GM23338 (cell line): ENCODE data around the gene XYLT1. TPM values are rescaled to one million over a fixed set of nuclear protein-coding genes. Genes with fewer than 3 reads are reported as not detected.

Experiments
- ATAC-seq: fragments of 200-7000 bp; cut with Tn5 transposase; 3 replicates; pipeline ENCODE4 v1.9.1; 2020
- DNase-seq: peaks from one replicate; pipeline ENCODE4 v3.0.0-alpha.2; 2015; ENCODE audit warnings: low spot score
- H2AFZ ChIP-seq: fragments of 200-600 bp; sonication (generic); 2 replicates; pipeline ENCODE4 v1.8.0; 2016; ENCODE audit warnings: antibody characterized with exemption, mild to moderate bottlenecking, moderate library complexity
- H3F3A ChIP-seq: fragments of 200-600 bp; sonication (generic); replicated peaks from 2 replicates; pipeline ENCODE4 v1.8.0; 2017; ENCODE audit warnings: antibody characterized with exemption, mixed run types, low read depth
- H3K27ac ChIP-seq: fragments of 200-600 bp; sonication (generic); 2 replicates; pipeline ENCODE4 v1.6.1; 2016; ENCODE audit warnings: low read depth
- H3K27me3 ChIP-seq: fragments of 200-600 bp; sonication (generic); 2 replicates; pipeline ENCODE4 v1.8.0; 2016; ENCODE audit warnings: mild to moderate bottlenecking, mixed run types, moderate library complexity; ENCODE audit not compliant: insufficient read depth
- H3K36me3 ChIP-seq: fragments of 200-600 bp; sonication (generic); 2 replicates; pipeline ENCODE4 v1.8.0; 2016; ENCODE audit warnings: mild to moderate bottlenecking; ENCODE audit not compliant: insufficient read depth
- H3K4me1 ChIP-seq: fragments of 200-600 bp; sonication (generic); 2 replicates; pipeline ENCODE4 v1.8.0; 2016; ENCODE audit warnings: mild to moderate bottlenecking, moderate library complexity; ENCODE audit not compliant: insufficient read depth
- H3K4me2 ChIP-seq: fragments of 200-600 bp; sonication (generic); 2 replicates; pipeline ENCODE4 v1.7.1; 2017; ENCODE audit warnings: mixed run types
- H3K4me3 ChIP-seq: fragments of 200-600 bp; sonication (generic); 2 replicates; pipeline ENCODE4 v1.6.1; 2016; ENCODE audit warnings: mixed run types
- H3K79me2 ChIP-seq: fragments of 200-600 bp; sonication (generic); replicated peaks from 2 replicates; pipeline ENCODE4 v1.8.0; 2017; ENCODE audit warnings: mild to moderate bottlenecking; ENCODE audit not compliant: insufficient read depth
- H3K9me2 ChIP-seq: fragments of 200-600 bp; sonication (generic); 2 replicates; pipeline ENCODE4 v1.8.0; 2017; ENCODE audit not compliant: insufficient read depth
- H4K20me1 ChIP-seq: fragments of 200-600 bp; sonication (generic); replicated peaks from 2 replicates; pipeline ENCODE4 v1.8.0; 2017; ENCODE audit warnings: mild to moderate bottlenecking; ENCODE audit not compliant: insufficient read depth
- H3K27ac Mint-ChIP-seq: 2 replicates; pipeline ENCODE4 v1.8.0; 2020; ENCODE audit warnings: inconsistent platforms, mild to moderate bottlenecking, moderate library complexity, mixed read lengths
- H3K27me3 Mint-ChIP-seq: 3 replicates; pipeline ENCODE4 v1.8.0; 2022; ENCODE audit warnings: low read depth, mild to moderate bottlenecking, moderate library complexity, mixed read lengths, inconsistent platforms; ENCODE audit not compliant: insufficient read depth, poor library complexity
- H3K36me3 Mint-ChIP-seq: 3 replicates; pipeline ENCODE4 v1.8.0; 2021; ENCODE audit warnings: low read depth, mild to moderate bottlenecking, inconsistent platforms, moderate library complexity, mixed read lengths
- H3K4me1 Mint-ChIP-seq: 3 replicates; pipeline ENCODE4 v1.8.0; 2020; ENCODE audit warnings: mild to moderate bottlenecking, inconsistent platforms, mixed read lengths
- H3K4me3 Mint-ChIP-seq: 3 replicates; pipeline ENCODE4 v1.8.0; 2021; ENCODE audit warnings: moderate library complexity, mild to moderate bottlenecking, inconsistent platforms, mixed read lengths
- H3K9me3 Mint-ChIP-seq: 3 replicates; pipeline ENCODE4 v1.8.0; 2020; ENCODE audit warnings: moderate library complexity, mild to moderate bottlenecking, inconsistent platforms, mixed read lengths
- CREB1 ChIP-seq: fragments of 250-450 bp; sonication (Bioruptor Pico); IDR thresholded peaks from 2 replicates; pipeline ENCODE4 v1.5.0; 2020; ENCODE audit warnings: low read depth, mild to moderate bottlenecking, moderate library complexity
- CTCF ChIP-seq, 2 experiments: fragments of 200-600 bp in 1 of 2; sonication (generic) in 1 of 2; conservative IDR thresholded peaks; 2 replicates each; pipeline versions ENCODE4 v1.5.1 to v1.6.1; 2016 to 2017; ENCODE audit warnings: antibody characterized with exemption in 2 of 2, low read depth in 2 of 2, mild to moderate bottlenecking in 2 of 2, moderate library complexity in 1 of 2
- EZH2 ChIP-seq: fragments of 200-600 bp; sonication (generic); IDR thresholded peaks from one replicate; pipeline ENCODE4 v1.8.0; 2017; ENCODE audit warnings: antibody characterized with exemption, mild to moderate bottlenecking, low read depth; ENCODE audit not compliant: unreplicated experiment
- JUNB ChIP-seq: IDR thresholded peaks from one replicate; pipeline ENCODE4 v1.6.1; 2016; ENCODE audit warnings: antibody characterized with exemption; ENCODE audit not compliant: unreplicated experiment
- NANOG ChIP-seq: IDR thresholded peaks from 2 replicates; pipeline ENCODE4 v1.6.1; 2016; ENCODE audit warnings: antibody characterized with exemption, borderline replicate concordance
- POLR2AphosphoS5 ChIP-seq: IDR thresholded peaks from 2 replicates; pipeline ENCODE4 v1.6.1; 2016; ENCODE audit warnings: antibody characterized with exemption, low read depth
- STAT1 ChIP-seq: IDR thresholded peaks from one replicate; pipeline ENCODE4 v1.6.1; 2016; ENCODE audit warnings: antibody characterized with exemption; ENCODE audit not compliant: unreplicated experiment
- ZNF114 ChIP-seq: fragments of 250-450 bp; sonication (Bioruptor Pico); IDR thresholded peaks from 2 replicates; pipeline ENCODE4 v1.5.0; 2020; ENCODE audit warnings: mild to moderate bottlenecking, moderate library complexity
- ZNF331 ChIP-seq: fragments of 250-450 bp; sonication (Bioruptor Pico); IDR thresholded peaks from 2 replicates; pipeline ENCODE4 v1.5.0; 2020; ENCODE audit warnings: low read depth, mild to moderate bottlenecking, moderate library complexity
- polyA plus RNA-seq: library from polyadenylated mRNA; unstranded; fragments of >200 nt; fragmentation: Nextera tagmentation; extraction: Ambion mirVana; gene quantifications from 2 replicates; pipeline ENCODE4 v1.2.1, GENCODE V29; 2016
- total RNA-seq: library from RNA; depleted of rRNA; stranded (reverse); fragments of >200 nt; shearing (Covaris generic); gene quantifications from 2 replicates; pipeline ENCODE4 v1.2.3, GENCODE V29; 2014
- TF ChIP-seq, protein P1 (sequence below): fragments of 250-450 bp; sonication (Bioruptor Pico); IDR thresholded peaks from 2 replicates; pipeline ENCODE4 v1.5.0; 2020; ENCODE audit warnings: mild to moderate bottlenecking, moderate library complexity

Gene XYLT1
- total and polyA plus RNA-seq, 2 experiments from 2014 or later = 3.5 to 24.7 TPM

DNA sequence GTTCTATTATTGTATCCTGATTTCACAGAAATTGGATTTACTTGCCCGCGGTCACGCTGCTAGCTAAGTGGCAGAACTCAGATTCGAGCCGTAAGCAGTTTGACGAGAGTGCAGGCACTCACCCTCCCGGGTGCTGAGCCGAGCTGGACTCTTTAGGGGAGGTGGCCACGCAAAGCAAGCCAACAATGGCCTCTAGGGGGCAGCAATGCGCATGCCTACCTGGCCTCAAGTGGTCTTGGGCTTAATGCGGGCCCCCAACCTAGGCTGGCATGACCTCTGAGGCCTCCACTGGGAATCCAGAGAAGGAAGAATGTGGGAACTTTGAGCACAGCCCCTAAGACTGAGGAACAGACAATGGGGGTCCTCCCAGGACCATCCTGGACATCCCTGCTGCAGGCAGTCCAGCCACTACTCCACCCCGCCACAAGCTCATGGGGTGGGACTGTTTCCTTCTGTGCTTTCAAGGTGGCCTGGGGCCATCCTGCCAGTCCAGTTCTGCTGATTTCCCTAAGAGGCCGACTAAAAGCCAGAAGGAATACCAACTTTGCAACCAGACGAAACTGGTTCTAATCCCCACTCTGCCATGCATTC, 276.5 kb downstream of the XYLT1 start:
- DNase-seq = peak; percentile 88
- H3K36me3 Mint-ChIP-seq = peaks cover 34% of the 10 kb centered on the region
- Histone ChIP-seq H3K27ac (no peak overlapping the region), H3K27me3 (no peaks in the 10 kb centered on the region), H3K36me3 (no peaks in the 10 kb centered on the region), H3F3A (no peaks in the 10 kb centered on the region), H4K20me1 (no peaks in the 10 kb centered on the region), H3K9me2 (no peaks in the 10 kb centered on the region), H3K4me1 (no peaks in the 10 kb centered on the region), H3K4me2 (no peak overlapping the region), H3K4me3 (no peak overlapping the region), H3K79me2 (no peaks in the 10 kb centered on the region), H2AFZ (no peak overlapping the region)
- H3K9me3 Mint-ChIP-seq = peaks cover 8% of the 10 kb centered on the region; the same call in 2 of the 3 replicates
- H3K27ac Mint-ChIP-seq = no peak overlapping the region
- no peak for TF ChIP-seq STAT1
- TF ChIP-seq POLR2AphosphoS5 = no peak
- no peak for TF ChIP-seq EZH2
- no peak for TF ChIP-seq CREB1 (CRISPR knock-in tag)
- TF ChIP-seq ZNF331 (CRISPR knock-in tag) = no peak
- peak; percentile 85 to 88 for TF ChIP-seq CTCF (conservative IDR thresholded peaks at IDR 0.05; ENCODE audit: low read depth in 2 of 2)
- H3K27me3 Mint-ChIP-seq = peaks cover 8% of the 10 kb centered on the region
- peaks cover 4% of the 10 kb centered on the region; the same call in 2 of the 3 replicates for H3K4me1 Mint-ChIP-seq
- ATAC-seq = peak; percentile 99
- H3K4me3 Mint-ChIP-seq = no peak overlapping the region

- Mint-ChIP-seq H3K36me3 (peaks cover 37% of the 10 kb centered on the region), H3K4me1 (peaks cover 4% of the 10 kb centered on the region; the same call in 2 of the 3 replicates), H3K4me3 (no peak overlapping the region), H3K27ac (no peak overlapping the region), H3K9me3 (peaks cover 8% of the 10 kb centered on the region; the same call in 2 of the 3 replicates), H3K27me3 (peaks cover 8% of the 10 kb centered on the region)
- ATAC-seq = no peak
- H3K4me1 ChIP-seq = no peaks in the 10 kb centered on the region
- H3K9me2 ChIP-seq = no peaks in the 10 kb centered on the region
- no peaks in the 10 kb centered on the region for H3K79me2 ChIP-seq
- no peak overlapping the region for H2AFZ ChIP-seq
- no peaks in the 10 kb centered on the region for H3K27me3 ChIP-seq
- no peaks in the 10 kb centered on the region for H3F3A ChIP-seq
- DNase-seq = no peak
- no peak overlapping the region for H3K27ac ChIP-seq
- H3K4me3 ChIP-seq = no peak overlapping the region
- no peaks in the 10 kb centered on the region for H4K20me1 ChIP-seq
- no peaks in the 10 kb centered on the region for H3K36me3 ChIP-seq
- no peak overlapping the region for H3K4me2 ChIP-seq
- TF ChIP-seq NANOG = no peak
- TF ChIP-seq ZNF114 (CRISPR knock-in tag) = no peak
- no peak for TF ChIP-seq JUNB
- TF ChIP-seq POLR2AphosphoS5 = no peak
- TF ChIP-seq, protein P1, sequence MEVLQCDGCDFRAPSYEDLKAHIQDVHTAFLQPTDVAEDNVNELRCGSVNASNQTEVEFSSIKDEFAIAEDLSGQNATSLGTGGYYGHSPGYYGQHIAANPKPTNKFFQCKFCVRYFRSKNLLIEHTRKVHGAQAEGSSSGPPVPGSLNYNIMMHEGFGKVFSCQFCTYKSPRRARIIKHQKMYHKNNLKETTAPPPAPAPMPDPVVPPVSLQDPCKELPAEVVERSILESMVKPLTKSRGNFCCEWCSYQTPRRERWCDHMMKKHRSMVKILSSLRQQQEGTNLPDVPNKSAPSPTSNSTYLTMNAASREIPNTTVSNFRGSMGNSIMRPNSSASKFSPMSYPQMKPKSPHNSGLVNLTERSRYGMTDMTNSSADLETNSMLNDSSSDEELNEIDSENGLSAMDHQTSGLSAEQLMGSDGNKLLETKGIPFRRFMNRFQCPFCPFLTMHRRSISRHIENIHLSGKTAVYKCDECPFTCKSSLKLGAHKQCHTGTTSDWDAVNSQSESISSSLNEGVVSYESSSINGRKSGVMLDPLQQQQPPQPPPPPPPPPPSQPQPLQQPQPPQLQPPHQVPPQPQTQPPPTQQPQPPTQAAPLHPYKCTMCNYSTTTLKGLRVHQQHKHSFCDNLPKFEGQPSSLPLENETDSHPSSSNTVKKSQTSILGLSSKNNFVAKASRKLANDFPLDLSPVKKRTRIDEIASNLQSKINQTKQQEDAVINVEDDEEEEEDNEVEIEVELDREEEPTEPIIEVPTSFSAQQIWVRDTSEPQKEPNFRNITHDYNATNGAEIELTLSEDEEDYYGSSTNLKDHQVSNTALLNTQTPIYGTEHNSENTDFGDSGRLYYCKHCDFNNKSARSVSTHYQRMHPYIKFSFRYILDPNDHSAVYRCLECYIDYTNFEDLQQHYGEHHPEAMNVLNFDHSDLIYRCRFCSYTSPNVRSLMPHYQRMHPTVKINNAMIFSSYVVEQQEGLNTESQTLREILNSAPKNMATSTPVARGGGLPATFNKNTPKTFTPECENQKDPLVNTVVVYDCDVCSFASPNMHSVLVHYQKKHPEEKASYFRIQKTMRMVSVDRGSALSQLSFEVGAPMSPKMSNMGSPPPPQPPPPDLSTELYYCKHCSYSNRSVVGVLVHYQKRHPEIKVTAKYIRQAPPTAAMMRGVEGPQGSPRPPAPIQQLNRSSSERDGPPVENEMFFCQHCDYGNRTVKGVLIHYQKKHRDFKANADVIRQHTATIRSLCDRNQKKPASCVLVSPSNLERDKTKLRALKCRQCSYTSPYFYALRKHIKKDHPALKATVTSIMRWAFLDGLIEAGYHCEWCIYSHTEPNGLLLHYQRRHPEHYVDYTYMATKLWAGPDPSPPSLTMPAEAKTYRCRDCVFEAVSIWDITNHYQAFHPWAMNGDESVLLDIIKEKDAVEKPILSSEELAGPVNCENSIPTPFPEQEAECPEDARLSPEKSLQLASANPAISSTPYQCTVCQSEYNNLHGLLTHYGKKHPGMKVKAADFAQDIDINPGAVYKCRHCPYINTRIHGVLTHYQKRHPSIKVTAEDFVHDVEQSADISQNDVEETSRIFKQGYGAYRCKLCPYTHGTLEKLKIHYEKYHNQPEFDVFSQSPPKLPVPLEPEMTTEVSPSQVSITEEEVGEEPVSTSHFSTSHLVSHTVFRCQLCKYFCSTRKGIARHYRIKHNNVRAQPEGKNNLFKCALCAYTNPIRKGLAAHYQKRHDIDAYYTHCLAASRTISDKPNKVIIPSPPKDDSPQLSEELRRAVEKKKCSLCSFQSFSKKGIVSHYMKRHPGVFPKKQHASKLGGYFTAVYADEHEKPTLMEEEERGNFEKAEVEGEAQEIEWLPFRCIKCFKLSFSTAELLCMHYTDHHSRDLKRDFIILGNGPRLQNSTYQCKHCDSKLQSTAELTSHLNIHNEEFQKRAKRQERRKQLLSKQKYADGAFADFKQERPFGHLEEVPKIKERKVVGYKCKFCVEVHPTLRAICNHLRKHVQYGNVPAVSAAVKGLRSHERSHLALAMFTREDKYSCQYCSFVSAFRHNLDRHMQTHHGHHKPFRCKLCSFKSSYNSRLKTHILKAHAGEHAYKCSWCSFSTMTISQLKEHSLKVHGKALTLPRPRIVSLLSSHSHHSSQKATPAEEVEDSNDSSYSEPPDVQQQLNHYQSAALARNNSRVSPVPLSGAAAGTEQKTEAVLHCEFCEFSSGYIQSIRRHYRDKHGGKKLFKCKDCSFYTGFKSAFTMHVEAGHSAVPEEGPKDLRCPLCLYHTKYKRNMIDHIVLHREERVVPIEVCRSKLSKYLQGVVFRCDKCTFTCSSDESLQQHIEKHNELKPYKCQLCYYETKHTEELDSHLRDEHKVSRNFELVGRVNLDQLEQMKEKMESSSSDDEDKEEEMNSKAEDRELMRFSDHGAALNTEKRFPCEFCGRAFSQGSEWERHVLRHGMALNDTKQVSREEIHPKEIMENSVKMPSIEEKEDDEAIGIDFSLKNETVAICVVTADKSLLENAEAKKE = no peak
- TF ChIP-seq STAT1 = no peak
Measured at GRCh38 chr16:17193566-17194100, 277.1 kb downstream of the XYLT1 start.
